Activated CD8-positive, alpha-beta memory T cell treated with anti-CD3 and anti-CD28 coated beads for 24 hours (primary cell): Measurements from ENCODE around the gene C10orf90.

ENCODE experiments used
- DNase-seq: peaks from one replicate; pipeline ENCODE4 v3.0.0-alpha.2; 2020

The C10orf90 gene

DNA sequence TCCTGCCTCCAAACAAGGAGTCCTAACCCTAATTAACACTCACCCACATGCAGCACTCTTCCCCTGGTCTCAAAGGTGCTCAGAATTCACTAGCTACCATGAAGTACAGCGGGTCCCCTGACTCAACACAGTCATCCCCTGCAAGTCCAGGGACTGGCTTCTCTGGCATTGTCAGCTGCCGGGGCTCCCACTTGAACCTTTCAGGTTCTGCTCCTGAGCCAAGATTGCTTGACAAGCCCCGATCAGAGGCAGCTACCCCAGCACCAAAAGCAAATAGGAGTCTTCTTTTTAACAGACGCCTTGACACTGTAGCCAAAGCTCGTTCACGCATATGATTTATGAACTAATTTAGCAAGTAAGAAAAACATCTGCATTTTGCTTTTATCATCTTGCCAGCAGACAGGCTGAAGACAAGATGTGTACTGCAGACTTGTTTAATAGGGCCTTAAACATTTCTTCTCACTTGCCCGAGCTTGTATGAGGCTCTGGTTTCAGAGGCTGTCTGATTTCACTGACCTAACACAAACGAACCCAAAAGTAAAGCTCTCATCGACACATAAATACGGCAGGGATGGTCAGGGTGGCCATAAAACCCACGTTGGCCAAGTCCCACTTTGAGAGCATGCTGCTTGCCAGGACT is 214.6 kb downstream of the C10orf90 start:
- no peak for DNase-seq

DNA sequence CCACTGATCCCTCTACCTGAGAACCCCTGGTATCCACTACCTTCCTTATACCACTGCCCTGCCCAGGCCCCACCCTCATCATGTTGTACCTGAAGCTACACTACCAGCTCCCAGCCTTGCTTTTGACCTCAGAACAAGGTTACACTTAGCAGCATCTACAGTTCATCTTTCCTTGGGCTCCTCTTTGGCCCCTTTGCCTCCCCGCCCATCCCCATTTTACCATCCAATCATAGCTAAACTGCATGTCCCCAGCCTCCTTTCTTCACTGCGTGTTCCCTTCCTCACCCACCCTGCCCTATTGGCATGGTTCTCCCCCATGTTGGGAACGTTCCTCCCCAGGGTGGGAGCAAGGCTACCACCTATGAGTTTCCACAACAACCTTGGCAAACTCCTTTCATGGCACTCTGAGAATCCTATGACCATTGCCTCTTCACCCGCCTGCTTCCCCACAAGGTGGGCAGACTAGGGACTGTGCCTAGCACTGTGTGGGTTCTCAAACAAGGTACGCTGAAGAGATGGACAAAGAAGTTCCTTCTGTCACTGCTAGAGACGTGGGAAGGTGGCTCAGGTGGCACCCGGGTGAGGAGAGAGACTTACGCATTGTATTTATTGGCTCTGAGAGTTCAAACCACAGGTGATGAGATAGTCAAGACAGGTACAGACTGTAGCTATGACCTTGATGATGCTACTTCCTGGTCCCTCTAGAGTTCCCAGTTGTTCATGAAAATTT is 215.3 kb downstream of the C10orf90 start:
- DNase-seq = no peak

DNA sequence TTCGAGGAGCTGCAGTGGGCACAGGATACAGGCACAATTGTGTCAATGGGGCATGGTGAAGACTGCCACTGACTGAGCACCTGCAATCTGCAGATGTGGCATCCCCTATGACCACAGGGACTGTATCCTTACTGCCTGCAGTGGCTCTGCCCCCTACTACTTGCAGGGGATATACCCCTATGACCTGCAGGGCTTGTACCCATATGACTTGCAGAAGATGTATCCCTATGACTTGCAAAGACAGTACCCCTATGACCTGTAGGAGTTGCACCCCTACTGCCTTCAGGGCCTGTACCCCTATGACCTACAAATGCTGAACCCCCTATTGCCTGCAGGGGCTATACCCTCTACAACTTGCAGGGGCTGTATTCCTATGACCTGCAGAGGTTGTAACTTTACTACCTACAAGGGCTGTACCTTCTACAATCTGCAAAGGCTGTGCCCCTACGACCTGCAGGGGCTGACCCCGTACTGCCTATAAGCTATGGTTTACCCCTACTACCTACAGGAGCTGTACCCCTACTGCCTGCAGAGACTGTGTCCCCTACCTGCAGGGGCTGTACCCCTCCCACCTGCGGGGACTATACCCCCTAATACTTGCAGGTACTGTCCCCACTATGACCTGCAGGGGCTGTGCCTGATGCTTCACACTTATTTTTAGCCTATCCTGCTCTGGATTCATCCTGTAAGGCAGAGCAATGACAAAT is 216.3 kb downstream of the C10orf90 start:
- DNase-seq = no peak

DNA sequence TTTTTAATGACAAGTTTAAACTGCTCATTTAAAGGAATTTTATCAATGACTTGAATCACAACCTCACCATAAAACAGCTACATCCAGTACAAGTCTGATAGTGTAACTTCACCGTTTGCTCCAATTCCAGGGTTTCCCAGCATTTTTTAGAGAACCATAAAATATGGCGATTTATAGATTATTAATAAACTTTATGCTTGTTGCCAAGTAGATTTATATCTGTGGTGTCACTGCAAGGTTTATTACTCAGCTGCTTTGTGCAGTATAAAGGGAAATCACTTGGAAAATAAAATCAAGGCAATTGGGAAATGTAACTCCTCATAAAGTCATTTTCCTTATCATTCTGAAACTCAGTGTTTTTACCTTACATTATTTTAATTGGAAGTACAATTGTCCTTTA is 218.2 kb downstream of the C10orf90 start:
- no peak for DNase-seq

DNA sequence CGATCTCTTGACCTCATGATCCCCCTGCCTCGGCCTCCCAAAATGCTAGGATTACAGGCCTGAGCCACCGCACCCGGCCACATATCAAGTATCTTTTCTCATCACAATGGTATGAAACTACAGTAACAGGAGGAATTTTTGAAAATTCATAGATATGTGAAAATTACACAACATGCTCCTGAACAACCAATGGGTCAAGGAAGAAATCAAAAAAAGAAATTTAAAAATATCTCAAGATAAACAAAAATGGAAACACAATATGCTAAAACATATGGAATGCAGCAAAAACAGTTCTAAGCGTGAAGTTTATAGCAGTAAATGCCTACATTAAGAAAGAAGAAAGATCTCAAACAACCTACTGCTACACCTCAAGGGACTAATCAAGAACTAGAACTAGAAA is 222.4 kb downstream of the C10orf90 start:
- no peak for DNase-seq

DNA sequence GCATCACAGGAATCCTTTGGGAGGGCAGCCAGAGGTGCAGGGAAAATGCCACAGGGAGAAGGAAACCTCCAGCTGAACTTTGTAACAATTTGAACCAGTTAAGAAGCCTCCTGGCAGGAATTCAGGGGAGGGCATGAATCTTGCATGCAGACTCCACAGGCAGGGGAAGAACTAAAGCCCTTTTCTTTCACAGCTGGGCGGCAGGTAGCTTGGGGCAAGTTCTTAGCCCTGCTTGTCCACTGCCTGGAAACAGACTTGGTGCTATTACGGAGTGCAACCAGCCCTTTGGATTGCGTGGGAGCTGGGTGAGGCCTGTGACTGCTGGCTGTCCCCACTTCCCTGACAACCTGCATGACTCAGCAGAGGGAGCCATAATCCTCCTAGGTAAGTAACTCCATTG is 230.6 kb downstream of the C10orf90 start:
- DNase-seq = no peak

DNA sequence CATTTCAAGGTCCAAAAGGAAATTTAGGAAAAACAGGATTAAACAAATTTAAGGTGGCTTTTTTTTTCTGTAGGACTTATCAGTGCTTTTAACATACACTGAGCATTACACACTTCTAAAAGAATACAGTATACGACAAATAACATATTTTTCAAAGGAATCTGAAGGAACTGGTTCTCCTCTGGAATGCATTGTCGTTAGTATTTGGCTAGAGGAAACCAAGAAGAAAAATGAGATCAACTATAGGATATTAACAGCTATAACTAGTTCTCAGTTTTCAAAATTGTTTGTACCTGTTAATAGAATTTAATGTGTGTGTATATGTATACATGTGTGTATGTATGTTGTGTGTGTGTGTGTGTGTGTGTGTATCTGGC is 232.1 kb downstream of the C10orf90 start:
- DNase-seq = no peak

DNA sequence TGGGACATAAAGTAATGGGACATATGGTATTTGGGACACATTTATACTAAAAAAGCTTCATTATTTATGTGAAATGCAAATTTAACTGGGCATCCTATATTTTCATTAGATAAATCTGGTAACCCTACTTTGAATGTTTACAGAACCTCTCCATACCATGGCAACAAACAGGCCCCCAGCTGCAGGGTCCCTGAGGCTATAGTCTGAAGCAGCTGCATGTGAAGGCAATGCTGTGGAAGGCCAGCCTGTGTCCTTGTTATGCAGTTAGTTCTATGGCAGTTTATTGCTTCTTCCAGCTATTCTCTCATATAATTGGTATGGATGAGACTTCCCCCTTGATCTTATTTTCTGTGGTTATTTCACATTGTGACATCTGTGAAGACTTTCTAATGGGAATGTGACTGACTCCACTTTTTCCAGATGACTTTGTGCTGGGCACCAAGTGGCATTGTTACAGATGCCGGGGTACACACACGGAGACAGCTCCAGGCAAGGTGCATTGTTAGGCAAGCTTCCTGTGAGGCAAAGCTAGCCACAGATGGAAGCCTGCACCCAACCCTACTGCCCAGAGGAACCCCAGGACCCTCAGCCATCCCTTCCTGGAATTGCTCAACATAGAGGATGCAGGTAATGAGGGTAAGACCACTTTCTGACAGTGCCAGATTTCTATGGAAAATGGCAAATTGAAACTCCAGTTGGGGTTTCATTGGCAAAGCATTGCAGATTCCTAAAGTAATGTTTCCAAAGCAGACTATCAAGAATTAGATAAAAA is 232.7 kb downstream of the C10orf90 start:
- no peak for DNase-seq

DNA sequence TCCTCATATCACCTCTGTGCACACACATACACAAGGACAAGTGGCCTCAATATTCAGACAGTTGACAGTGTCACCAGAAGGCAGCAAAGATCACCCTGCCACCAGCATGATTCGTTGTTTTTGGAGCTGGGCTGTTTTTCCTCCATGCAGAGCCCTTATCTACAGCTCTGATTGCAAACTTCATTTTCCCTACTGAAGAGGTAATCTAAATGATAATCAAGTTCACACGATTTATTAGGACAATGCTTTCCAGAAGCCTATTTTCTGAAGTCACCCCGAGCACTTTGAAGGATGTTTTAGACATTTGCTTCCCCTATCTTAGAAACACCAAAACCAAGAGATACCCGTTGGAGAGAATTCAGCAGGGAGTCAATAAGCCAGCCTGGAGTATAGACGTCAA is 236.3 kb downstream of the C10orf90 start:
- DNase-seq = no peak

DNA sequence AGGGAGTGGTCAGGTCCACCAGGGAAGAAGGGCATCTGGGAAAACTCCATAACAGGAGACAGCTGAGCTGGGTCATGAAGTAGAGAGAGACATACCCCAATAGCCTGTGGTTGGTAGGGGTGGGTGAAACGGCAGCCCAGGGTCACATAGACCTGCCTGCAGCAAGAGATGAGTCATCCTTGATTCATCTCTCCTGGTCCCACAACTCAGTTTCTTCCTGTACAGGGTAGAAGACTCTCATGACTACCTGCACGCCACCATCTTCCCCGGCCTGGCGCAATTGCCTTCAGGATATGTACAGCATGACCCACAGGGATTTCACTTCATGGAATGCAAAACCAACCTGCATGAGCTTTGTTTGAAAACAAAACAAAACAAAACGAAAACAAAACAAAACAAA is 237.1 kb downstream of the C10orf90 start:
- DNase-seq = no peak

DNA sequence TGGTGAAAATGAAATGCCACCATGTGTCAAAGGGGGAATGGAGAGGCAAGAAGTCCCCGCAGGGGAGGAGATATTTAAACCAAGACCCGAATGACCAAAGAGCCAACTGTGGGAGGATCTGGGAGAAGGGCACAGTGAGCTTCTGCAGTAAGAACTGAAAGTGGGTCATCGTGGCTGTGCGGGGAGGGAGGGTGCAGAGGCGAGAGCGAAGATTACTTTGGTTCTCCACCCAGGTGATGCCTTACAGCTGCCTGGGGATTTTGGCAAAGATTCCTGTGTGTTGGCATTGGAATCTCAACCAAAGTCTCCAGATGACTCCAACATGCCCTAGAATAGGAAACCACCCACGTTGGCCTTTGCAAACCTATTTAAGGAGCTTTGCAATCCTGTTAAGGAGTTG is 238.0 kb downstream of the C10orf90 start:
- no peak for DNase-seq

DNA sequence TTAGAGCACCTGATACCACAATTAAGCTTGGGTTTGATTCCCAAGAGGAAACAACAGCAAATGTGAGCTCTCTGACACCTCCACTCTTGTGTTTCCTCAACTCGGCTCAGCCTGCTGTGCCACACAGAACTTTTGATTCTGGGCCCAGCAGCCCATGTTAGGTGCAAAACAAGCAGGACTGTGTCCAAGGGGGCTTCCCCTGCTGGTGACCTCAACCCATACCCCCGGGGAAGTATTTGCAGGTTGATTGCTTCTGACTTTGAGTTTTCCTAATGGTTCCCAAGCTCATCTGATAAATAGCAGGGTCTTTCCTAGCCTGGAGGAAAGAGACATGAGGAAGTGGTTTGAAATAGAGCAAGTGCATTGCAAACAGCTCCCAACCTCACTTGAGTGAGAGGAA is 238.7 kb downstream of the C10orf90 start:
- no peak for DNase-seq

DNA sequence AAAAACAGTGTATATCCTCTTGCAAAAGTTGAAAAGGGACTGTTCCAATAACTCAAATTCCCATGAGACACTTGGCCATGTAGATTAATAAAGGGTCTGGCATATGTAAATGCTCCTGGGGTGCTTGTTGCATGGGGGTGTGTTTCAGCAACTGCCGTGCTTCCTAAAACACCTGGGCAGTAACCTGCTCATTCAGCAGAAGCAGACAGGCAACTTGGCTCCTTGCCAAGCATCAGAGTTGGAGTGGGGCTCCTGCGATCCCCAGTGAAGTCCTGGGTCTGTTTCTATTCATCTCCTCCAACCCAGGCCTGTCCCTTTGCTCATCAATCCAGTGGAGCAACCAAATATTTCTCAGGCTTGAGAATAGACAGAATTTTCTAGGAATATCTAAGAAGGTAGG is 240.0 kb downstream of the C10orf90 start:
- no peak for DNase-seq

DNA sequence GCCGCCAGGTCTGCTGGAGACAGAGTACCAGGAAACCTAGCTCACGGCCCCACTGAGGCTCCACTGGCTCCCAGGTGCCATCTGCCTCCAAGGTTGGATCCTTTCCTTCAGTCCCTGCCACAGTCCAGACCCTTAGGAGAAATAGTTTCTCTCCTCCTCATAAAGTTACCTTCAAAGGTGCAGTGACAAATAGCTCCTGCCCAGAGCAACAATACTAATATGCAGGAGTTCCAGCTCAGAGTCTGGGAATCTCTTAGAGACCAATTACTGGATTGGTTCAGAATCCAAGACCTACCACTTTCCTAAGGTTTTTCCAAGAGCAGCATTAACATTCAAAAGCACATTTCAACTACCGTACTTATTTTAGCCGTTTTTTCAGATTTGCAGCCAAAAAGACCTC is 241.2 kb downstream of the C10orf90 start:
- DNase-seq = no peak

DNA sequence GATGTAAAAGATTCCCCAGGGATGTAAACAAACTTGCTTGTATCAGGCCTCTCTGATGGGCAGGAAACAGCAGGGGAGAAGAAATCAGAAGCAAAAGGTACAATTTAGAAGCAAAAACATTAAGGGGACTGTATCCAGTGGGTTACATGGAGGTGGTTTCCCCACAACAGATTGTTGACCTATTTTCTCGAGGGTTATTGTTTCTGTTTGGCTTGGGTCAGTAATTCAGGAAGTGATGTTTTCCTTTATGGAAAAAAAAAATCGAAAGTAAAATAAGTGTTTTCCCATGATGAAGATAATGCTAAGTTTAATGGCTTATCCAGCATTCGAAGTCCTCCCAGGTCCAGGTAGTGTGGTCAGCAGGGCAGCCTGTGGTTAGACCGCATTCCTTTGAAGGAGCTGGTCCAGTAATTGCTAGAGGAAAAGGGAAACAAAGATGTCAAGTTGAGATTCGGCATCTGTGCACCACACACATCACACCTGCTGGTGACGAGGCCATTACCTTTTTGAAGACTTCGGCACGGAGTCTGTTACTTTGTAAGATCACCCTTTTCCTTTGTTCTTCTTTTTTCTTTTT is 244.9 kb downstream of the C10orf90 start:
- DNase-seq = no peak

DNA sequence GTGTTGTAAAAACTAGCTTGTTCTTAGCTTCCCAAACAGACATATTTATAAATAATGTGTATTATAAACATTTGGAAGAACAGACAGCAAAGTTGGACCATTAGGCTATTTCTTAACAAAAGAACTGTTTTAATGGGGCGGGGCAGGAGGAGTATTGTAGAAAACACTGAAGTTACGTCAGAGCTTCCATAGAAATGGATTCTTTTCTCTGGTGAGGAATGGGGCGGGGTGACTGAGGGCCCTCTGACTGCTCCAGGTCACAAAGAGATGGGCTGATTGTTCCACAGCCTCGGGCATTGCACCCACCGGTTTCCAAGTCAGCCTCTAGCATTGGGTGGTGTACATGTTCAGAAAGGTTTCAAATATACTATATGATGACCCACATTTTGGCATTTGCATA is 245.5 kb downstream of the C10orf90 start:
- DNase-seq = no peak

DNA sequence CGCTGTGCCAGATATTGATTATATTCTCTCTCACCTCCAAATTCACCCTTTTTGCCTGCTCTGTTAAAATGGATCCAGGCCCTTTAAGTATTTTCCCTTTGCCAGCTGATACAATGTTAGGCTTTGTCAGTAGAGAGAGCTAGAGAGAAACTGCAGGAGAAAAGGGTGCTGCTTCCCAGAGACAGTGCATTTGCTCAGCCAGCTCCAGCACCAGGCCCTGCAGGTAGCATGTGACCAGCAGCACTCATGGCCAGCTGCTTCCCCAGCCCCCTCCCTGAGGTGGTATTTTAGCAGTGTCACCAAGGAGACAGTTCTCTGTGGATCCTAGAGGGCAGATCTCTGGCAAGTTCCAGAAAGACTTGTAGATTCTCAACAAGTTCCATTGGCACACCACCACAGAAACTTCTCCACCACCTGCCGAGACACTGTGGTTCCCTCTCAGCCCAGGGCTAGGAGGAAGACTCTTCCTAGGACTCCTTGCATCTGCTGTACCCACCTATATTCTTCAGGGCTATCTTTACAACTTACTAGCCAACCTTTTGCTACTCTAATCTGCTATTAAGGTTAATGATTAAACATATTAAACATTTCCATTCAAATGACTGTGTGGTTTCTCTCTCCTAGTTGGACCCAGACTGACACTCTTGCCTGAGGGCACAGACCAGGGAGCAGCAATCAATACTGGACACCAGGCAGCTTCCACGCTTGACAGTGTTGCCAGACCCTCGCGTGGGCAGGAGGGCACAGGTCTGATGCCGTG is 246.6 kb downstream of the C10orf90 start:
- no peak for DNase-seq

DNA sequence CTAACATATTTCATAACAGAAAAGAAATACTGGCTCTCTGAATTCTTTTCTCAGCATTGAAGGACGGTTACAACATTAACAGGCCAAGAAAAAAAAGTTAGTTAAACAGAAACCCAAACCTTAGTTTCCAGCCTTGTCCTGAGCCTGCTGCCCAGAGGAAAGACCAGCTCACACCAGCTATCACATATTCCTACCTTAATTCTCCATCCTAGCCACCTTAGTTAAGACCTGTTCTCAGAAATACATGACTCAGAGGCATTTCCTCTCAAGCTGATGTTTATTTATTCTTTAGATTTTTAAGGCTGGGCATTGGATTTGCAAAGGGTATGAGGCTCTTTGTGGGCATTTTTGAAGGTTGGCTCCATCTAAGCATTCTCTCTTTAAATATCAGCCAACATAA is 247.9 kb downstream of the C10orf90 start:
- no peak for DNase-seq

DNA sequence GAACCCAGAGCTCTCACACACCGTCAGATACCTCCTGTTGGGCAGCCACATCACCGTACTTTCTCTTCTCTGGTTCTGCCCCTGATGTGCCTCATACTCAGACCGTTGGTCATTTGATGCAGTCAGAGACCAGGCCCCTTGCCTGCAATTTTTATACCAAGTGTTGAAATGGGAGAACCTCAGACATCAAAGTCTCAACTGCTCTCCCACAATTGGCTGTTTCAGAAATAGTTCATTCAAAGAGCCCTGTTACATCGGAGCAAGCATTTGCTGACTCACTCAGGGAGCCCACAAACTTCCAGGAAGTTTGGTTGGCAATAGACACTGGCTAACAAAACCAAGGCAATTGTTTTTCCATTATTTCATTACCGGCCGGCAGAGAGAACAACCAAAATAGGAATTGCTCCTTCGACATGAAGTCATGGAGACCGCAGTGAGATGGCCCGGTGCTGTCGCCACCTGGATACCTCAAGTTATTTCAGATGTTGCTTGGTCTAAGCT is 248.7 kb downstream of the C10orf90 start:
- no peak for DNase-seq

DNA sequence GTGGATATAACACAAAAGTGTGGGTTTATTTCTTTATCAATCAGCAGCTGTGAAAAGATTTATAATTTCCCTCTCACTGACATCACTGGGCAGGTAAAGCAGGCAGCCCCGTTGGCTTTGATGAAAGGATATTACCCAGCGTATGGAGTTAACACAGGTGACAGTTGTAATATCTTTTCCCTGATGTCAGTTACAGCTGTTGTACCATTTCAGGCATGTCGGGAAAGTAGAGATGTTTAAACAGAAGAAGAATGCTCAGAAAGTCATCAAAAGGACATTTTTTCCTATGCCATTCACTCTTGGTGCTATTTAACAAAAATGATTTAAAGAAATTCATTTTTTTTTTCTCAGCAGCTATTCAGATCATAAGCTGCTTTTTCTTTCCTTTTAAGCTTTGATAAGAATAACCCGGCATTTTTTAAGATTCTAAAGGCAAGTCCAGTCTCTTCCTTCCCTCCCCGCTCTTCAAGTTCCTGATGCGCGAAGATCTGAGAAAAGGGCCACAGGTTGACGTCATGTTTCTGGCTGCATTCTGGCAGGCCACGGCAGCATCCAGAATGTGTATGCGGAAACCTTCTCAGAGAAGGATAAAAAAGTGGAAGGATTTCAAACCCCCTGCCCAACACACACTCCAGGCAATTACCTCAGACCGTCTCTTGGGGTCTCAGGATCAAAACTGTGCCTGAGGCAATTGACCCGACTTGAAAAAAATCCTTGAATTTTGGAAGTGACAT is 249.8 kb downstream of the C10orf90 start:
- DNase-seq = no peak

DNA sequence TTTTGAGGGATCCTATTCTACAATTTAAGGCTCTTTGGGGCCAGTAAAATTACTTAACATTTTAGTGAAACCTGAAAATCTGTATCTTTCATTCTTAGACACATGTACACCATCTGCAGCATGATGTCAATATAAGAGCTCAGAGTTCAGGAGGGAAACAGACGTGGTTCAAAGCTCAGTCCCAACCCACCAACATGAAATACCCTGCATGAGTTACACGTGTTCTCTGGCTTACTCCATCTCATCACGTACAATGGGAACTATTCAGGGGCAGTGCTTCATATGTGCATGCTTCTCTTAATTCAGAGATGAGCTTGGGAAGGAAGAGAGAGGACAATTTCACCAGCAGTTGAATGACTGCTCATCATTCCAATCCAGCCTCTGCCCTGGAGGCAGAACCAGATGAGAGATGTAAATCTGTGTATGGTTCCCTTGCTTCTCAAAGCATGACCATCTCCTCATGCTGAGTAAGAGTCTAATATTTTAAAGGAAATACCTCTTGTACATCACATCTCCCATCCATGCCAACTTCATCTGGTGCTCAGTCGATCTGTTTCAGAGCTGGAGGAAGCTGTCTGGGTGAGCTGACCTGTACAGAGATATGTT is 253.2 kb downstream of the C10orf90 start:
- no peak for DNase-seq
